GM12878 (cell line): Measurements from ENCODE around the gene CRELD2. TPM values are rescaled to one million over a fixed set of nuclear protein-coding genes. Genes with fewer than 3 reads are reported as not detected.

Source experiments
- ATAC-seq: fragments of 200-7000 bp; cut with Tn5 transposase; 3 replicates; pipeline ENCODE4 v1.9.1; 2020; ENCODE audit warnings: mild to moderate bottlenecking, moderate library complexity
- BruUV-seq: library from RNA; stranded (reverse); fragments of 400-500 nt; replicated peaks from 2 replicates; lab custom pipeline; 2021; lab: Mats Ljungman, UMichigan
- CTCF ChIA-PET: fragments of 300-600 bp; sonication (Branson Sonifier 250); formaldehyde crosslinking; extraction: SDS; loops from one replicate; lab custom pipeline; 2021; ENCODE audit warnings: inconsistent platforms; lab: Yijun Ruan, JAX
- POLR2A ChIA-PET: fragments of 350-600 bp; formaldehyde crosslinking; extraction: SDS; loops from one replicate; lab custom pipeline; 2021; ENCODE audit warnings: inconsistent platforms; lab: Charles Lee
- RAD21 ChIA-PET: fragments of 300-600 bp; sonication (Branson Sonifier 250); formaldehyde crosslinking; loops from one replicate; lab custom pipeline; 2023; ENCODE audit warnings: antibody characterized with exemption; ENCODE audit not compliant: unreplicated experiment; lab: Charles Lee
- SMC1A ChIA-PET: fragments of 300-600 bp; sonication (Branson Sonifier 250); formaldehyde crosslinking; loops from one replicate; lab custom pipeline; 2023; ENCODE audit not compliant: unreplicated experiment, uncharacterized antibody; lab: Charles Lee
- DNase-seq: peaks from one replicate; pipeline ENCODE4 v3.0.0-alpha.2; 2011; ENCODE audit warnings: low read depth, low spot score
- FAIRE-seq: peaks from 3 replicates; lab custom pipeline; 2011; peaks lifted over from hg19 to GRCh38; lab: Jason Lieb, UNC
- H2AFZ ChIP-seq: 2 replicates; pipeline ENCODE4 v1.6.0; 2011; ENCODE audit warnings: low read depth, low read length, control low read depth; ENCODE audit not compliant: control insufficient read depth
- H3K27ac ChIP-seq: 2 replicates; pipeline ENCODE4 v1.5.1; 2011; ENCODE audit warnings: control low read depth; ENCODE audit not compliant: control insufficient read depth, insufficient read depth
- H3K27me3 ChIP-seq, 2 experiments: replicated peaks in 1 of 2; 2 replicates each; pipeline versions ENCODE4 v1.6.0 to v1.6.1; 2011; ENCODE audit warnings: low read length in 1 of 2; ENCODE audit not compliant: control insufficient read depth in 2 of 2, insufficient read depth in 2 of 2
- H3K36me3 ChIP-seq, 2 experiments: 2 replicates each; pipeline ENCODE4 v1.5.1; 2011; ENCODE audit warnings: low read length in 1 of 2; ENCODE audit not compliant: control insufficient read depth in 2 of 2, insufficient read depth in 2 of 2
- H3K4me1 ChIP-seq: 2 replicates; pipeline ENCODE4 v1.6.1; 2011; ENCODE audit warnings: mild to moderate bottlenecking, low read length, moderate library complexity, mixed read lengths; ENCODE audit not compliant: control insufficient read depth, insufficient read depth
- H3K4me2 ChIP-seq: 2 replicates; pipeline ENCODE4 v1.6.0; 2011; ENCODE audit warnings: control low read depth; ENCODE audit not compliant: control insufficient read depth, insufficient read depth
- H3K4me3 ChIP-seq: fragments of 200-600 bp; sonication (generic); 2 replicates; pipeline ENCODE4 v1.5.1; 2016
- H3K79me2 ChIP-seq: 2 replicates; pipeline ENCODE4 v1.6.0; 2011; ENCODE audit warnings: low read length; ENCODE audit not compliant: control insufficient read depth, insufficient read depth
- H3K9ac ChIP-seq: 2 replicates; pipeline ENCODE4 v1.8.0; 2011; ENCODE audit warnings: low read length, control low read depth, mixed read lengths; ENCODE audit not compliant: control insufficient read depth, insufficient read depth
- H3K9me3 ChIP-seq: replicated peaks from 3 replicates; pipeline ENCODE4 v1.5.1; 2011; ENCODE audit warnings: mild to moderate bottlenecking, low read length; ENCODE audit not compliant: control insufficient read depth, insufficient read depth
- H4K20me1 ChIP-seq: 2 replicates; pipeline ENCODE4 v1.6.0; 2011; ENCODE audit not compliant: control insufficient read depth, insufficient read depth
- CBX3 ChIP-seq: fragments of 200-600 bp; sonication (generic); IDR thresholded peaks from 2 replicates; pipeline ENCODE4 v1.6.1; 2016; ENCODE audit warnings: low read depth, borderline replicate concordance
- JUNB ChIP-seq: IDR thresholded peaks from 2 replicates; pipeline ENCODE4 v1.6.1; 2016; ENCODE audit warnings: antibody characterized with exemption, mild to moderate bottlenecking
- MEF2B ChIP-seq: fragments of 450-650 bp; IDR thresholded peaks from 2 replicates; pipeline ENCODE4 v1.6.1; 2018; ENCODE audit warnings: mild to moderate bottlenecking, moderate library complexity; ENCODE audit not compliant: partially characterized antibody, poor library complexity, severe bottlenecking
- MTA3 ChIP-seq: IDR thresholded peaks from 2 replicates; pipeline ENCODE4 v1.6.1; 2012; ENCODE audit warnings: low read length, inconsistent platforms, borderline replicate concordance
- RELB ChIP-seq: fragments of 450-650 bp; IDR thresholded peaks from 2 replicates; pipeline ENCODE4 v1.6.1; 2017; ENCODE audit warnings: low read depth, mild to moderate bottlenecking, moderate library complexity
- REST ChIP-seq: IDR thresholded peaks from 2 replicates; pipeline ENCODE4 v1.6.1; 2012; ENCODE audit warnings: mild to moderate bottlenecking, low read depth, low read length
- ZNF217 ChIP-seq: fragments of 450-650 bp; IDR thresholded peaks from 2 replicates; pipeline ENCODE4 v1.6.1; 2017; ENCODE audit warnings: antibody characterized with exemption, mild to moderate bottlenecking
- ZNF622 ChIP-seq: fragments of 450-650 bp; IDR thresholded peaks from 2 replicates; pipeline ENCODE4 v1.6.1; 2017; ENCODE audit warnings: mild to moderate bottlenecking, inconsistent platforms
- WGBS: methylation state at CpG from one replicate; pipeline ENCODE4 v1.1.6; 2016; ENCODE audit warnings: low lambda C conversion rate; ENCODE audit not compliant: insufficient replicate concordance, insufficient coverage; ENCODE audit errors: missing lambda C conversion rate; 5-methylcytosine and 5-hydroxymethylcytosine counted together
- in situ Hi-C: fragments of 300-500 bp; cut with MboI; formaldehyde crosslinking; loops from 9 replicates; pipeline ENCODE4 v1.14.3; 2018; ENCODE audit warnings: mixed read lengths
- intact Hi-C: fragments of 100-400 bp; cut with micrococcal nuclease; formaldehyde crosslinking; loops from one replicate; pipeline ENCODE4 v1.14.2; 2022; ENCODE audit not compliant: unreplicated experiment
- polyA plus RNA-seq, 11 experiments: library from polyadenylated mRNA; depleted of rRNA in 4 of 11; unstranded in 6 of 11; stranded (reverse) in 5 of 11; fragments of >200 nt; fragmentation: Nextera tagmentation in 4 of 11; fragmentation: Illumina TruSeq in 1 of 11; extraction: Ambion mirVana in 4 of 11; extraction: Trizol in 1 of 11; gene quantifications; 1 replicate in 1 of 11; 2 replicates in 10 of 11; pipeline versions ENCODE4 v1.2.1 to v1.2.3, GENCODE V29; 2011 to 2016; ENCODE audit warnings: inconsistent platforms in 2 of 11, missing spikeins in 2 of 11, low read depth in 1 of 11
- total RNA-seq, 4 experiments: library from RNA; depleted of rRNA in 3 of 4; stranded (reverse); fragments of >200 nt in 3 of 4; fragmentation: Illumina TruSeq in 1 of 4; extraction: Trizol in 1 of 4; gene quantifications; 2 replicates each; pipeline versions ENCODE4 v1.2.1 to v1.2.3, GENCODE V29; 2013 to 2021
- TF ChIP-seq, protein P1 (sequence below): fragments of 450-650 bp; IDR thresholded peaks from 2 replicates; pipeline ENCODE4 v1.6.1; 2016; ENCODE audit warnings: mild to moderate bottlenecking, moderate library complexity, borderline replicate concordance

Gene CRELD2
- total and polyA plus RNA-seq, 10 of the 15 experiments (the other 5 are each of a cell fraction or from before 2014, with no cell fraction given) = 9.4 to 111 (median 25.9) TPM

DNA sequence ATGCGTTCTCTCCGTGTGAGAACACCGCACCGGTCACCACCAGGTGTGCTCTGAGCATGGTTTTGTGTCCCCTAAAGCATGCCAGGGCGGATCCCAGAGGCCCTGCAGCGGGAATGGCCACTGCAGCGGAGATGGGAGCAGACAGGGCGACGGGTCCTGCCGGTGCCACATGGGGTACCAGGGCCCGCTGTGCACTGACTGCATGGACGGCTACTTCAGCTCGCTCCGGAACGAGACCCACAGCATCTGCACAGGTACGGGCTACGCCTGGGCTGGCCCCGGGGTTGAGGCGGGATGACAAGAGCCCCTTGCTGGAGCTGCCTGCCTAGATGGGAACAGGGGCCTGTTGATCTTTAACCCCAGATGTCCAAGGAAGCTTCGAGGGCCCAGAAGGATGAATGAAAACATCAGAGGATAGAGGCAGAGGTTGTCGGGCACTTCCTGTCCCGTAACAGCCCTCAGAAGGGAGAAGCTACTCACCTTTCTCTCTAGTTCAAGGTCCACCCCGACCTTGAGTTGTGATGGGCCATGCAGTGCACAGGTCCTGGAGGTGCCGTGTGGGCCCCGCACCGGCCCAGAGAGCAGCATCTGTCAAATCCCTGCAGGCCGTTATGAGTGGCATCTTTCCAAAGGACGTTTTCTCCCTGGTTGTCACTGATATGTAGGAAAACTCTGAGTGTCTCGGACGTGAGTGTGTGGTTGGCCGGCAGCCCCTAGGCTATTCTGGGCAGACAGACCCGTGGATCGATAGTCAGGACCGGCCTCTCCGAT, 3.3 kb downstream of the CRELD2 start (continued):
- TF ChIP-seq ZNF622 (no peak), RELB (no peak)

GRCh38 chr22:49922484-49922883, 4.0 kb downstream of the CRELD2 start:
- no TSS peak for BruUV-seq
- FAIRE-seq = no peak
- SMC1A ChIA-PET = interaction anchor here (1.2 kb wide), 1 partner anchor 68 kb away, joined by 3 read pairs; no protein-coding TSS in a partner anchor
- H3K4me3 ChIP-seq = no peak overlapping the region
- TF ChIP-seq MEF2B = no peak
- TF ChIP-seq JUNB = no peak
- no peak for TF ChIP-seq REST
- TF ChIP-seq CBX3 = no peak
- no peak for TF ChIP-seq ZNF217
- TF ChIP-seq, protein P1, sequence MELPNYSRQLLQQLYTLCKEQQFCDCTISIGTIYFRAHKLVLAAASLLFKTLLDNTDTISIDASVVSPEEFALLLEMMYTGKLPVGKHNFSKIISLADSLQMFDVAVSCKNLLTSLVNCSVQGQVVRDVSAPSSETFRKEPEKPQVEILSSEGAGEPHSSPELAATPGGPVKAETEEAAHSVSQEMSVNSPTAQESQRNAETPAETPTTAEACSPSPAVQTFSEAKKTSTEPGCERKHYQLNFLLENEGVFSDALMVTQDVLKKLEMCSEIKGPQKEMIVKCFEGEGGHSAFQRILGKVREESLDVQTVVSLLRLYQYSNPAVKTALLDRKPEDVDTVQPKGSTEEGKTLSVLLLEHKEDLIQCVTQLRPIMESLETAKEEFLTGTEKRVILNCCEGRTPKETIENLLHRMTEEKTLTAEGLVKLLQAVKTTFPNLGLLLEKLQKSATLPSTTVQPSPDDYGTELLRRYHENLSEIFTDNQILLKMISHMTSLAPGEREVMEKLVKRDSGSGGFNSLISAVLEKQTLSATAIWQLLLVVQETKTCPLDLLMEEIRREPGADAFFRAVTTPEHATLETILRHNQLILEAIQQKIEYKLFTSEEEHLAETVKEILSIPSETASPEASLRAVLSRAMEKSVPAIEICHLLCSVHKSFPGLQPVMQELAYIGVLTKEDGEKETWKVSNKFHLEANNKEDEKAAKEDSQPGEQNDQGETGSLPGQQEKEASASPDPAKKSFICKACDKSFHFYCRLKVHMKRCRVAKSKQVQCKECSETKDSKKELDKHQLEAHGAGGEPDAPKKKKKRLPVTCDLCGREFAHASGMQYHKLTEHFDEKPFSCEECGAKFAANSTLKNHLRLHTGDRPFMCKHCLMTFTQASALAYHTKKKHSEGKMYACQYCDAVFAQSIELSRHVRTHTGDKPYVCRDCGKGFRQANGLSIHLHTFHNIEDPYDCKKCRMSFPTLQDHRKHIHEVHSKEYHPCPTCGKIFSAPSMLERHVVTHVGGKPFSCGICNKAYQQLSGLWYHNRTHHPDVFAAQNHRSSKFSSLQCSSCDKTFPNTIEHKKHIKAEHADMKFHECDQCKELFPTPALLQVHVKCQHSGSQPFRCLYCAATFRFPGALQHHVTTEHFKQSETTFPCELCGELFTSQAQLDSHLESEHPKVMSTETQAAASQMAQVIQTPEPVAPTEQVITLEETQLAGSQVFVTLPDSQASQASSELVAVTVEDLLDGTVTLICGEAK = no peak
- no peak for TF ChIP-seq RELB
- no peak for TF ChIP-seq MTA3
- TF ChIP-seq, all 136 proteins: peak for 0
- RAD21 ChIA-PET = no interaction called here
- POLR2A ChIA-PET = no interaction called here
- Histone ChIP-seq H3K79me2 (peaks cover 17% of the 10 kb centered on the region), H2AFZ (no peak overlapping the region), H3K27me3 (no peaks in the 10 kb centered on the region), H3K9ac (no peak overlapping the region), H3K9me3 (no peaks in the 10 kb centered on the region), H3K4me2 (no peak overlapping the region), H3K4me1 (peaks cover 40% of the 10 kb centered on the region), H3K27ac (no peak overlapping the region), H4K20me1 (no peaks in the 10 kb centered on the region), H3K36me3 (no peaks in the 10 kb centered on the region; a peak in 2 of 4 replicates)
- in situ Hi-C loops = loop anchor here (5.0 kb wide), 1 partner anchor 155 kb away; no protein-coding TSS in a partner anchor
- intact Hi-C loops = no loop called here
- CTCF ChIA-PET = interaction anchor here (1.4 kb wide), 1 partner anchor 162 kb away, joined by 3 read pairs; no protein-coding TSS in a partner anchor
- 92% methylated on average over 11 of the region's 22 CpGs for WGBS
- no peak for ATAC-seq
- DNase-seq = no peak
